PC-9 (cell line): Measurements from ENCODE around the gene CD209. TPM values are rescaled to one million over a fixed set of nuclear protein-coding genes. Genes with fewer than 3 reads are reported as not detected.

Experiments used
- BruUV-seq: library from RNA; stranded (reverse); fragments of 400-500 nt; replicated peaks from 2 replicates; lab custom pipeline; 2021; lab: Mats Ljungman, UMichigan
- CTCF ChIA-PET: fragments of 300-600 bp; sonication (Branson Sonifier 250); formaldehyde crosslinking; loops from one replicate; lab custom pipeline; 2022; ENCODE audit warnings: antibody characterized with exemption; lab: Charles Lee
- POLR2A ChIA-PET: fragments of 300-600 bp; sonication (Branson Sonifier 250); formaldehyde crosslinking; loops from one replicate; lab custom pipeline; 2022; ENCODE audit warnings: antibody characterized with exemption; ENCODE audit not compliant: unreplicated experiment; lab: Charles Lee
- DNase-seq, 2 experiments: peaks; one replicate each; pipeline versions ENCODE4 v3.0.0 to v3.0.0-alpha.2; 2015 to 2022; ENCODE audit warnings: mixed read lengths in 1 of 2
- H2AFZ ChIP-seq: fragments of 200-600 bp; sonication (generic); 2 replicates; pipeline ENCODE4 v1.8.1; 2017; ENCODE audit warnings: antibody characterized with exemption
- H3F3A ChIP-seq: fragments of 200-600 bp; sonication (generic); 2 replicates; pipeline ENCODE4 v1.8.1; 2017; ENCODE audit warnings: antibody characterized with exemption, mild to moderate bottlenecking, low read depth; ENCODE audit not compliant: insufficient read depth
- H3K27ac ChIP-seq: fragments of 200-600 bp; sonication (generic); 2 replicates; pipeline ENCODE4 v1.6.1; 2016; ENCODE audit warnings: mixed run types
- H3K27me3 ChIP-seq: fragments of 200-600 bp; sonication (generic); 2 replicates; pipeline ENCODE4 v1.6.1; 2016; ENCODE audit warnings: low read depth, mixed run types; ENCODE audit not compliant: insufficient read depth
- H3K36me3 ChIP-seq: fragments of 200-600 bp; sonication (generic); 2 replicates; pipeline ENCODE4 v1.6.1; 2016; ENCODE audit warnings: low read depth, mixed run types
- H3K4me1 ChIP-seq: fragments of 200-600 bp; sonication (generic); replicated peaks from 2 replicates; pipeline ENCODE4 v1.6.1; 2016; ENCODE audit warnings: mixed run types; ENCODE audit not compliant: insufficient read depth
- H3K4me2 ChIP-seq: fragments of 200-600 bp; sonication (generic); 2 replicates; pipeline ENCODE4 v1.6.1; 2017; ENCODE audit warnings: mixed run types
- H3K4me3 ChIP-seq: fragments of 200-600 bp; sonication (generic); 2 replicates; pipeline ENCODE4 v1.6.1; 2016; ENCODE audit warnings: mixed run types
- H3K79me2 ChIP-seq: fragments of 200-600 bp; sonication (generic); 2 replicates; pipeline ENCODE4 v1.6.1; 2017; ENCODE audit warnings: low read depth, mixed run types
- H3K9me2 ChIP-seq: fragments of 200-600 bp; sonication (generic); 2 replicates; pipeline ENCODE4 v1.8.1; 2017; ENCODE audit warnings: mild to moderate bottlenecking; ENCODE audit not compliant: insufficient read depth
- H3K9me3 ChIP-seq: fragments of 200-600 bp; sonication (generic); 2 replicates; pipeline ENCODE4 v1.8.1; 2016; ENCODE audit warnings: low read depth; ENCODE audit not compliant: insufficient read depth
- H4K20me1 ChIP-seq: fragments of 200-600 bp; sonication (generic); 2 replicates; pipeline ENCODE4 v1.8.1; 2017; ENCODE audit not compliant: insufficient read depth
- CTCF ChIP-seq: fragments of 200-600 bp; sonication (generic); conservative IDR thresholded peaks from 2 replicates; pipeline ENCODE4 v1.6.1; 2017; ENCODE audit warnings: mixed run types, antibody characterized with exemption, mild to moderate bottlenecking, moderate library complexity
- EZH2 ChIP-seq: fragments of 200-600 bp; sonication (generic); IDR thresholded peaks from 2 replicates; pipeline ENCODE4 v1.8.0; 2017; ENCODE audit warnings: antibody characterized with exemption, low read depth
- intact Hi-C: fragments of 100-400 bp; cut with micrococcal nuclease; formaldehyde crosslinking; loops from one replicate; pipeline ENCODE4 v1.10.0; 2022; ENCODE audit not compliant: unreplicated experiment
- total RNA-seq: library from RNA; stranded (reverse); gene quantifications from 2 replicates; pipeline ENCODE4 v1.2.3, GENCODE V29; 2021

Gene CD209
- total RNA-seq, 1 experiment from 2014 or later, result not detected

DNA sequence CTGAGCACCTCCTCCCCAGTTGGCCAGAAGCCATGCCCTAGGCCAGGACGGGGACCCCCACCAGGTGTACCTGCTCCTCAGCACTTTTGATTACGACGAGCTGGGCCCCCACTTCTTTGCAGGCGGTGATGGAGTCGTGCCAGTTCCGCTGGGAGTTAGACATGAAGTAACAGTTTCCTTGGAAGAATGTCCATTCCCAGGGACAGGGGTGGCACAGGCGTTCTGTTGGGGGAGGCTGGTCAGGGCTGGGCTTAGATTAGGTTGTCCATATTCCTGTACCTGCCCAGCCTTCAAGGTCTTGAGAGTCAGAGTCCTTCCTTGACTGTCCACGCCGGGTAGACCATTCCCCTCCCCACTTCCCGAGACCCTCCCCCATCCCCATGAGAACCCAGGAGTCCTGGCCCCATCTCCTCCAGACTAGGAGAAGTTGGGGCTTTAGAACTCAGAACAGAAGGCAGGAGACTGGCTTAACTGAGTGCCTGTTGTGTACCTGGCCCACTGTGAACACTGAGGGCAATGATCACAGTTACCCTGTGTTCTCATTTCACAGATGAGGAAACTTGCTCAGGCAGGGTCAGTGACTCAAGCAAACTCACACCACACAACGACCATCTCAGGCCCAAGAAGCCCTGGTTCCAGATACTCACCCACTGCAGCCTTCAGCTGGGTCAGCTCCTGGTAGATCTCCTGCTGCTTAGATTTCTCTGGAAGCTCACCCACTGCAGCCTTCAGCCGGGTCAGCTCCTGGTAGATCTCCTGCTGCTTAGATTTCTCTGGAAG is 2.3 kb downstream of the CD209 start:
- ChIA-PET CTCF (no interaction called here), POLR2A (no interaction called here)
- H3K9me2 ChIP-seq, result no peaks in the 10 kb centered on the region
- H3K36me3 ChIP-seq, result no peaks in the 10 kb centered on the region
- no peaks in the 10 kb centered on the region for H3K9me3 ChIP-seq
- H3K4me1 ChIP-seq, result 0 out of 2 replicates have a peak, but pooled peaks cover 5% of the 10 kb centered on the region
- H3F3A ChIP-seq, result peaks cover 3% of the 10 kb centered on the region; the same call in 1 of the 2 replicates
- no peak overlapping the region for H2AFZ ChIP-seq
- peak in 1 of 2 experiments; percentile 16 for DNase-seq
- H3K27me3 ChIP-seq, result peaks cover 39% of the 10 kb centered on the region
- intact Hi-C loops, result loop anchor here (5.0 kb wide), 1 partner anchor 52 kb away; no protein-coding TSS in a partner anchor
- no TSS peak for BruUV-seq
- TF ChIP-seq EZH2 (no peak), CTCF (no peak)
- H3K27ac ChIP-seq, result no peak overlapping the region
- H3K4me3 ChIP-seq, result no peak overlapping the region
- no peaks in the 10 kb centered on the region for H3K79me2 ChIP-seq
- no peaks in the 10 kb centered on the region for H4K20me1 ChIP-seq
- H3K4me2 ChIP-seq, result no peak overlapping the region

GRCh38 chr19:7744199-7744786 is 3.0 kb downstream of the CD209 start:
- TF ChIP-seq EZH2 (no peak), CTCF (no peak)
- H4K20me1 ChIP-seq, result no peaks in the 10 kb centered on the region
- BruUV-seq, result no TSS peak
- no peaks in the 10 kb centered on the region for H3K36me3 ChIP-seq
- H3K27ac ChIP-seq, result no peak overlapping the region
- no peaks in the 10 kb centered on the region for H3K9me2 ChIP-seq
- no peak overlapping the region for H3K4me3 ChIP-seq
- H3K27me3 ChIP-seq, result peaks cover 47% of the 10 kb centered on the region
- 0 out of 2 replicates have a peak, but pooled peaks cover 5% of the 10 kb centered on the region for H3K4me1 ChIP-seq
- DNase-seq, result peak in 1 of 2 experiments; percentile 11
- no peaks in the 10 kb centered on the region for H3K9me3 ChIP-seq
- intact Hi-C loops, result no loop called here
- H2AFZ ChIP-seq, result no peak overlapping the region
- no peak overlapping the region for H3K4me2 ChIP-seq
- H3K79me2 ChIP-seq, result no peaks in the 10 kb centered on the region
- H3F3A ChIP-seq, result peaks cover 3% of the 10 kb centered on the region; the same call in 1 of the 2 replicates
- ChIA-PET CTCF (no interaction called here), POLR2A (no interaction called here)

DNA sequence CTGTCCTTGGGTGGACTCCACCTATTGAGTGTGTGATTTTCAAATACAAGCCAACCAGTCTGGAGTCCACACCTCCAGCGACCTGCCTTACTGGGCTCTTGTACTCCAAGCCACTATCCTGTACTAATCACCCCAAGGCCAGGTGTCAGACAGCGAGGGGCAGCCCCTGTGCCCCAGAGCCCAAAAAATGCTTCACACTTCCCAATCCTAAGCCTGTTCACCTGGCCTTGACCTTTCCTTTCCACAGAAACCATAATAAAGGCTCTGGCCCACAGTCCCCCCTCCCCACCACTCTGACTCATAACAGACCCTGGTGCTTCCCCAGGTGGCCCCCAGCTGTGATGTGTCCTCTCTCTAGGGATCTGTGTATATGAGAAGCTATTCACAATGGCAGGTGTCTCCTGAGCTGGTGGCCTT is 3.9 kb downstream of the CD209 start:
- Histone ChIP-seq H2AFZ (no peak overlapping the region), H4K20me1 (no peaks in the 10 kb centered on the region), H3K9me2 (no peaks in the 10 kb centered on the region), H3K9me3 (no peaks in the 10 kb centered on the region), H3K4me1 (0 out of 2 replicates have a peak, but pooled peaks cover 2% of the 10 kb centered on the region), H3K4me3 (no peak overlapping the region), H3K36me3 (no peaks in the 10 kb centered on the region), H3K27ac (no peak overlapping the region), H3K4me2 (no peak overlapping the region), H3K79me2 (no peaks in the 10 kb centered on the region), H3K27me3 (peaks cover 54% of the 10 kb centered on the region), H3F3A (0 out of 2 replicates have a peak, but pooled peaks cover 3% of the 10 kb centered on the region)
- POLR2A ChIA-PET, result no interaction called here
- DNase-seq, result no peak
- intact Hi-C loops, result no loop called here
- BruUV-seq, result no TSS peak
- CTCF ChIA-PET, result interaction anchor here (1.0 kb wide), 1 partner anchor 30 kb away, joined by 3 read pairs; no protein-coding TSS in a partner anchor
- TF ChIP-seq CTCF, result no peak
- no peak for TF ChIP-seq EZH2
